GM12878 (cell line): ENCODE measurements around the gene ATP1A3. TPM values are rescaled to one million over a fixed set of nuclear protein-coding genes. Genes with fewer than 3 reads are reported as not detected.

Experiments
- ATAC-seq: fragments of 200-7000 bp; cut with Tn5 transposase; 3 replicates; pipeline ENCODE4 v1.9.1; 2020; ENCODE audit warnings: mild to moderate bottlenecking, moderate library complexity
- BruUV-seq: library from RNA; stranded (reverse); fragments of 400-500 nt; replicated peaks from 2 replicates; lab custom pipeline; 2021; lab: Mats Ljungman, UMichigan
- CTCF ChIA-PET: fragments of 300-600 bp; sonication (Branson Sonifier 250); formaldehyde crosslinking; extraction: SDS; loops from one replicate; lab custom pipeline; 2021; ENCODE audit warnings: inconsistent platforms; lab: Yijun Ruan, JAX
- POLR2A ChIA-PET: fragments of 350-600 bp; formaldehyde crosslinking; extraction: SDS; loops from one replicate; lab custom pipeline; 2021; ENCODE audit warnings: inconsistent platforms; lab: Charles Lee
- RAD21 ChIA-PET: fragments of 300-600 bp; sonication (Branson Sonifier 250); formaldehyde crosslinking; loops from one replicate; lab custom pipeline; 2023; ENCODE audit warnings: antibody characterized with exemption; ENCODE audit not compliant: unreplicated experiment; lab: Charles Lee
- SMC1A ChIA-PET: fragments of 300-600 bp; sonication (Branson Sonifier 250); formaldehyde crosslinking; loops from one replicate; lab custom pipeline; 2023; ENCODE audit not compliant: unreplicated experiment, uncharacterized antibody; lab: Charles Lee
- DNase-seq: peaks from one replicate; pipeline ENCODE4 v3.0.0-alpha.2; 2011; ENCODE audit warnings: low read depth, low spot score
- FAIRE-seq: peaks from 3 replicates; lab custom pipeline; 2011; peaks lifted over from hg19 to GRCh38; lab: Jason Lieb, UNC
- H2AFZ ChIP-seq: 2 replicates; pipeline ENCODE4 v1.6.0; 2011; ENCODE audit warnings: low read depth, low read length, control low read depth; ENCODE audit not compliant: control insufficient read depth
- H3K27ac ChIP-seq: 2 replicates; pipeline ENCODE4 v1.5.1; 2011; ENCODE audit warnings: control low read depth; ENCODE audit not compliant: control insufficient read depth, insufficient read depth
- H3K27me3 ChIP-seq, 2 experiments: replicated peaks in 1 of 2; 2 replicates each; pipeline versions ENCODE4 v1.6.0 to v1.6.1; 2011; ENCODE audit warnings: low read length in 1 of 2; ENCODE audit not compliant: control insufficient read depth in 2 of 2, insufficient read depth in 2 of 2
- H3K36me3 ChIP-seq, 2 experiments: 2 replicates each; pipeline ENCODE4 v1.5.1; 2011; ENCODE audit warnings: low read length in 1 of 2; ENCODE audit not compliant: control insufficient read depth in 2 of 2, insufficient read depth in 2 of 2
- H3K4me1 ChIP-seq: 2 replicates; pipeline ENCODE4 v1.6.1; 2011; ENCODE audit warnings: mild to moderate bottlenecking, low read length, moderate library complexity, mixed read lengths; ENCODE audit not compliant: control insufficient read depth, insufficient read depth
- H3K4me2 ChIP-seq: 2 replicates; pipeline ENCODE4 v1.6.0; 2011; ENCODE audit warnings: control low read depth; ENCODE audit not compliant: control insufficient read depth, insufficient read depth
- H3K4me3 ChIP-seq: fragments of 200-600 bp; sonication (generic); 2 replicates; pipeline ENCODE4 v1.5.1; 2016
- H3K79me2 ChIP-seq: 2 replicates; pipeline ENCODE4 v1.6.0; 2011; ENCODE audit warnings: low read length; ENCODE audit not compliant: control insufficient read depth, insufficient read depth
- H3K9ac ChIP-seq: 2 replicates; pipeline ENCODE4 v1.8.0; 2011; ENCODE audit warnings: low read length, control low read depth, mixed read lengths; ENCODE audit not compliant: control insufficient read depth, insufficient read depth
- H3K9me3 ChIP-seq: replicated peaks from 3 replicates; pipeline ENCODE4 v1.5.1; 2011; ENCODE audit warnings: mild to moderate bottlenecking, low read length; ENCODE audit not compliant: control insufficient read depth, insufficient read depth
- H4K20me1 ChIP-seq: 2 replicates; pipeline ENCODE4 v1.6.0; 2011; ENCODE audit not compliant: control insufficient read depth, insufficient read depth
- BACH1 ChIP-seq: fragments of 450-650 bp; IDR thresholded peaks from 2 replicates; pipeline ENCODE4 v1.6.1; 2017; ENCODE audit warnings: mild to moderate bottlenecking, borderline replicate concordance
- CHD4 ChIP-seq: fragments of 200-600 bp; sonication (generic); IDR thresholded peaks from 2 replicates; pipeline ENCODE4 v1.6.1; 2016; ENCODE audit warnings: mild to moderate bottlenecking
- CREM ChIP-seq: IDR thresholded peaks from 2 replicates; pipeline ENCODE4 v1.6.1; 2014; ENCODE audit warnings: antibody characterized with exemption, low read depth
- DPF2 ChIP-seq: fragments of 450-650 bp; IDR thresholded peaks from 2 replicates; pipeline ENCODE4 v1.6.1; 2017; ENCODE audit warnings: mild to moderate bottlenecking
- GATAD2B ChIP-seq: fragments of 450-650 bp; conservative IDR thresholded peaks from 2 replicates; pipeline ENCODE4 v1.6.1; 2017; ENCODE audit warnings: low read depth, mild to moderate bottlenecking, moderate library complexity
- IKZF1 ChIP-seq: fragments of 450-650 bp; conservative IDR thresholded peaks from 2 replicates; pipeline ENCODE4 v1.6.1; 2017; ENCODE audit warnings: antibody characterized with exemption, mild to moderate bottlenecking
- KLF5 ChIP-seq: fragments of 450-650 bp; IDR thresholded peaks from 2 replicates; pipeline ENCODE4 v1.6.1; 2014; ENCODE audit warnings: mild to moderate bottlenecking; ENCODE audit not compliant: partially characterized antibody
- LARP7 ChIP-seq: fragments of 450-650 bp; IDR thresholded peaks from 2 replicates; pipeline ENCODE4 v1.6.1; 2017; ENCODE audit warnings: mild to moderate bottlenecking
- PAX5 ChIP-seq: IDR thresholded peaks from 2 replicates; pipeline ENCODE4 v1.6.1; 2011; ENCODE audit warnings: low read depth, low read length, borderline replicate concordance
- SREBF2 ChIP-seq: IDR thresholded peaks from 2 replicates; pipeline ENCODE4 v1.6.1; 2012; ENCODE audit warnings: mild to moderate bottlenecking, low read length
- YBX1 ChIP-seq: fragments of 450-650 bp; IDR thresholded peaks from 2 replicates; pipeline ENCODE4 v1.6.1; 2016; ENCODE audit warnings: antibody characterized with exemption
- ZBED1 ChIP-seq: IDR thresholded peaks from 2 replicates; pipeline ENCODE4 v1.6.1; 2016; ENCODE audit warnings: borderline replicate concordance
- ZNF622 ChIP-seq: fragments of 450-650 bp; IDR thresholded peaks from 2 replicates; pipeline ENCODE4 v1.6.1; 2017; ENCODE audit warnings: mild to moderate bottlenecking, inconsistent platforms
- WGBS: methylation state at CpG from one replicate; pipeline ENCODE4 v1.1.6; 2016; ENCODE audit warnings: low lambda C conversion rate; ENCODE audit not compliant: insufficient replicate concordance, insufficient coverage; ENCODE audit errors: missing lambda C conversion rate; 5-methylcytosine and 5-hydroxymethylcytosine counted together
- in situ Hi-C: fragments of 300-500 bp; cut with MboI; formaldehyde crosslinking; loops from 9 replicates; pipeline ENCODE4 v1.14.3; 2018; ENCODE audit warnings: mixed read lengths
- intact Hi-C: fragments of 100-400 bp; cut with micrococcal nuclease; formaldehyde crosslinking; loops from one replicate; pipeline ENCODE4 v1.14.2; 2022; ENCODE audit not compliant: unreplicated experiment
- polyA plus RNA-seq, 11 experiments: library from polyadenylated mRNA; depleted of rRNA in 4 of 11; unstranded in 6 of 11; stranded (reverse) in 5 of 11; fragments of >200 nt; fragmentation: Nextera tagmentation in 4 of 11; fragmentation: Illumina TruSeq in 1 of 11; extraction: Ambion mirVana in 4 of 11; extraction: Trizol in 1 of 11; gene quantifications; 1 replicate in 1 of 11; 2 replicates in 10 of 11; pipeline versions ENCODE4 v1.2.1 to v1.2.3, GENCODE V29; 2011 to 2016; ENCODE audit warnings: inconsistent platforms in 2 of 11, missing spikeins in 2 of 11, low read depth in 1 of 11
- total RNA-seq, 4 experiments: library from RNA; depleted of rRNA in 3 of 4; stranded (reverse); fragments of >200 nt in 3 of 4; fragmentation: Illumina TruSeq in 1 of 4; extraction: Trizol in 1 of 4; gene quantifications; 2 replicates each; pipeline versions ENCODE4 v1.2.1 to v1.2.3, GENCODE V29; 2013 to 2021
- TF ChIP-seq, protein P1 (sequence below): IDR thresholded peaks from 2 replicates; pipeline ENCODE4 v1.6.1; 2011; ENCODE audit warnings: borderline replicate concordance, low read depth, mild to moderate bottlenecking, moderate library complexity, mixed read lengths, low read length; ENCODE audit not compliant: insufficient read depth; ENCODE audit errors: extremely low read length
- TF ChIP-seq, protein P2 (sequence below): IDR thresholded peaks from 2 replicates; pipeline ENCODE4 v1.6.1; 2012; ENCODE audit warnings: low read depth, low read length, improper control_type of control experiment
- TF ChIP-seq, protein P3 (sequence below): fragments of 450-650 bp; formaldehyde crosslinking; IDR thresholded peaks from 2 replicates; pipeline ENCODE4 v1.5.0; 2022; ENCODE audit warnings: mild to moderate bottlenecking, missing genetic modification characterization

Gene ATP1A3
- total and polyA plus RNA-seq, 10 of the 15 experiments (the other 5 are each of a cell fraction or from before 2014, with no cell fraction given) = 0.17 to 0.86 (median 0.32) TPM; not detected in 2

DNA sequence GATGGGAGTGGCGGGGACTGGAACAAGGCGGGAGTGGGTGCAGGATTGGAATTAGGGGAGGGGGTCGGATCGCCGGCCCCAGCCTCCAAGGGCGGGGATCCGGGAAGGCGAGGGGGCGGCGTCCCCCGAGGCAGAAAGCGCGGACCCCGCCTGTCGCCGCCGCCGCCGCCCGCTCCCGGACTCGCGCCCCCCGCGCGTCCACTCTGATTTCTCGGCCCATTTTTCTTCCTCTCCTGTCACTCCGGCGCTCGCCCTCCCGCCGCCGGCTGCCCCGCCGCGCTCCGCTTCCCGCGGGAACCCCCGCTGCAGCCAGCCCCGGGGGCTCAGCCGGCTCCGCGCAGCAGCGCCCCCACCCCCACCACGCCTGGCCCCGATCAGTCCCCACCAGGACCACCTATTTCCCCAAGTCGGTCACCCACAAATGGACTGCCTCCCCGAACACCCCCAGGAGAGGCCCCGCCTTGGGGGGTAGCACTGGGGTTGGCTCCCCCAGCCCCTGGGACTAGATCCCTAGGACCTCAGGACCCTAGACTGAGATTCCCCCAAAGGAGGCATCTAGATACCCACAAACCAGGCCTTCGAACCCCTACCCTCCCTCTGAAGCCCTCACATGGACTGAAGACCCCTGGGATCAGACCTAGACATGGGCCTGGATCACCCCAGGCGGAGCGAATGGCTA is 53.2 kb downstream of the ATP1A3 start:
- H3K4me2 ChIP-seq = peak overlapping the region; percentile 86
- peak overlapping the region; percentile 88; the same call in 1 of the 2 replicates for H3K4me3 ChIP-seq
- ChIA-PET RAD21 (interaction anchor here (1.0 kb wide), 1 partner anchor 65 kb away, joined by 5 read pairs; no protein-coding TSS in a partner anchor), SMC1A (interaction anchor here (1.0 kb wide), 1 partner anchor 81 kb away, joined by 3 read pairs; the partner anchor contains the start of gene RPS19), POLR2A (interaction anchor here (1.3 kb wide), 1 partner anchor 11 kb away, joined by 3 read pairs; no protein-coding TSS in a partner anchor), CTCF (interaction anchor here (1.4 to 10.0 kb wide), 2 partner anchors 54 to 68 kb away, joined by 4 to 98 read pairs; no protein-coding TSS in a partner anchor)
- TF ChIP-seq YBX1 (no peak), IKZF1 (peak; percentile 60; the same call in 1 of the 2 replicates), BACH1 (peak; percentile 59; the same call in 1 of the 2 replicates), ZBED1 (no peak), GATAD2B (peak; percentile 55; the same call in 1 of the 2 replicates), CREM (no peak; the same call in 1 of the 2 replicates), SREBF2 (no peak), DPF2 (peak; percentile 66), ZNF622 (no peak), KLF5 (no peak), PAX5 (no peak), LARP7 (peak; percentile 41; the same call in 1 of the 2 replicates), CHD4 (no peak)
- TF ChIP-seq, protein P1, sequence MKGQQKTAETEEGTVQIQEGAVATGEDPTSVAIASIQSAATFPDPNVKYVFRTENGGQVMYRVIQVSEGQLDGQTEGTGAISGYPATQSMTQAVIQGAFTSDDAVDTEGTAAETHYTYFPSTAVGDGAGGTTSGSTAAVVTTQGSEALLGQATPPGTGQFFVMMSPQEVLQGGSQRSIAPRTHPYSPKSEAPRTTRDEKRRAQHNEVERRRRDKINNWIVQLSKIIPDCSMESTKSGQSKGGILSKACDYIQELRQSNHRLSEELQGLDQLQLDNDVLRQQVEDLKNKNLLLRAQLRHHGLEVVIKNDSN = no peak
- TF ChIP-seq, protein P2, sequence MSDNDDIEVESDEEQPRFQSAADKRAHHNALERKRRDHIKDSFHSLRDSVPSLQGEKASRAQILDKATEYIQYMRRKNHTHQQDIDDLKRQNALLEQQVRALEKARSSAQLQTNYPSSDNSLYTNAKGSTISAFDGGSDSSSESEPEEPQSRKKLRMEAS = no peak
- TF ChIP-seq, protein P3, sequence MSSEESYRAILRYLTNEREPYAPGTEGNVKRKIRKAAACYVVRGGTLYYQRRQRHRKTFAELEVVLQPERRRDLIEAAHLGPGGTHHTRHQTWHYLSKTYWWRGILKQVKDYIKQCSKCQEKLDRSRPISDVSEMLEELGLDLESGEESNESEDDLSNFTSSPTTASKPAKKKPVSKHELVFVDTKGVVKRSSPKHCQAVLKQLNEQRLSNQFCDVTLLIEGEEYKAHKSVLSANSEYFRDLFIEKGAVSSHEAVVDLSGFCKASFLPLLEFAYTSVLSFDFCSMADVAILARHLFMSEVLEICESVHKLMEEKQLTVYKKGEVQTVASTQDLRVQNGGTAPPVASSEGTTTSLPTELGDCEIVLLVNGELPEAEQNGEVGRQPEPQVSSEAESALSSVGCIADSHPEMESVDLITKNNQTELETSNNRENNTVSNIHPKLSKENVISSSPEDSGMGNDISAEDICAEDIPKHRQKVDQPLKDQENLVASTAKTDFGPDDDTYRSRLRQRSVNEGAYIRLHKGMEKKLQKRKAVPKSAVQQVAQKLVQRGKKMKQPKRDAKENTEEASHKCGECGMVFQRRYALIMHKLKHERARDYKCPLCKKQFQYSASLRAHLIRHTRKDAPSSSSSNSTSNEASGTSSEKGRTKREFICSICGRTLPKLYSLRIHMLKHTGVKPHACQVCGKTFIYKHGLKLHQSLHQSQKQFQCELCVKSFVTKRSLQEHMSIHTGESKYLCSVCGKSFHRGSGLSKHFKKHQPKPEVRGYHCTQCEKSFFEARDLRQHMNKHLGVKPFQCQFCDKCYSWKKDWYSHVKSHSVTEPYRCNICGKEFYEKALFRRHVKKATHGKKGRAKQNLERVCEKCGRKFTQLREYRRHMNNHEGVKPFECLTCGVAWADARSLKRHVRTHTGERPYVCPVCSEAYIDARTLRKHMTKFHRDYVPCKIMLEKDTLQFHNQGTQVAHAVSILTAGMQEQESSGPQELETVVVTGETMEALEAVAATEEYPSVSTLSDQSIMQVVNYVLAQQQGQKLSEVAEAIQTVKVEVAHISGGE (CRISPR knock-in tag) = no peak
- no peaks in the 10 kb centered on the region for H3K36me3 ChIP-seq
- DNase-seq (no peak), ATAC-seq (no peak), FAIRE-seq (no peak)
- H3K9me3 ChIP-seq = no peaks in the 10 kb centered on the region; the same call in 2 of the 3 replicates
- BruUV-seq = TSS peak; percentile 78
- intact Hi-C loops (no loop called here), in situ Hi-C loops (loop anchor here (25.0 kb wide), 1 partner anchor 1821 kb away; the partner anchor contains the start of gene SMG9)
- no peaks in the 10 kb centered on the region for H3K79me2 ChIP-seq
- WGBS = 16% methylated on average over 7 of the region's 53 CpGs
- no peaks in the 10 kb centered on the region; a peak in 1 of 4 replicates for H3K27me3 ChIP-seq
- H4K20me1 ChIP-seq = no peaks in the 10 kb centered on the region
- H3K27ac ChIP-seq = peak overlapping the region; percentile 73
- peak overlapping the region; percentile 87 for H3K9ac ChIP-seq
- peaks cover 35% of the 10 kb centered on the region for H3K4me1 ChIP-seq
- peak overlapping the region; percentile 67 for H2AFZ ChIP-seq
